HEK293T (cell line): Measurements from ENCODE around the gene SPATA6L.

Experiments used
- ARNT ChIP-seq: fragments of 450-650 bp; IDR thresholded peaks from 2 replicates; pipeline ENCODE4 v1.6.1; 2017; ENCODE audit warnings: mild to moderate bottlenecking
- FOXA1 ChIP-seq: fragments of 450-650 bp; IDR thresholded peaks from 2 replicates; pipeline ENCODE4 v1.6.1; 2016; ENCODE audit warnings: mild to moderate bottlenecking
- FOXK2 ChIP-seq: fragments of 450-650 bp; IDR thresholded peaks from 2 replicates; pipeline ENCODE4 v1.6.1; 2016; ENCODE audit warnings: mild to moderate bottlenecking
- NFRKB ChIP-seq: fragments of 450-650 bp; IDR thresholded peaks from 2 replicates; pipeline ENCODE4 v1.6.1; 2016; ENCODE audit warnings: mild to moderate bottlenecking, moderate library complexity
- SP1 ChIP-seq: fragments of 450-650 bp; IDR thresholded peaks from 2 replicates; pipeline ENCODE4 v1.6.1; 2017
- SUZ12 ChIP-seq: fragments of 450-650 bp; IDR thresholded peaks from 2 replicates; pipeline ENCODE4 v1.6.1; 2016; ENCODE audit warnings: mild to moderate bottlenecking
- TARDBP ChIP-seq: fragments of 450-650 bp; IDR thresholded peaks from 2 replicates; pipeline ENCODE4 v1.6.1; 2016
- ZNF384 ChIP-seq: fragments of 450-650 bp; IDR thresholded peaks from 2 replicates; pipeline ENCODE4 v1.6.1; 2016

- TF ChIP-seq ZNF384 (no peak), TARDBP (no peak), SUZ12 (no peak), SP1 (no peak), FOXA1 (no peak), FOXK2 (no peak), ARNT (no peak), NFRKB (no peak)
Measured at GRCh38 chr9:4668604-4669003, 2.3 kb upstream of the SPATA6L start.
